Panc1 (cell line): ENCODE results near the gene FCGBP. TPM values are rescaled to one million over a fixed set of nuclear protein-coding genes. Genes with fewer than 3 reads are reported as not detected.

ENCODE experiments used
- ATAC-seq: fragments of 200-7000 bp; cut with Tn5 transposase; 2 replicates; pipeline ENCODE4 v1.9.1; 2020; ENCODE audit warnings: mild to moderate bottlenecking, moderate library complexity
- BruUV-seq: library from RNA; stranded (reverse); fragments of 400-500 nt; replicated peaks from 2 replicates; lab custom pipeline; 2021; lab: Mats Ljungman, UMichigan
- CTCF ChIA-PET: fragments of 300-600 bp; sonication (Branson Sonifier 250); formaldehyde crosslinking; loops from one replicate; lab custom pipeline; 2022; ENCODE audit warnings: antibody characterized with exemption; lab: Charles Lee
- POLR2A ChIA-PET: fragments of 300-600 bp; sonication (Branson Sonifier 250); formaldehyde crosslinking; loops from one replicate; lab custom pipeline; 2022; ENCODE audit warnings: antibody characterized with exemption; lab: Charles Lee
- DNase-seq: peaks from one replicate; pipeline ENCODE4 v3.0.0-alpha.2; 2010; ENCODE audit warnings: low read depth, low spot score
- H3K27ac ChIP-seq: 2 replicates; pipeline ENCODE4 v1.5.1; 2011; ENCODE audit warnings: mild to moderate bottlenecking, low read length, inconsistent platforms
- H3K27me3 ChIP-seq: fragments of 200-500 bp; sonication (Bioruptor generic); 2 replicates; pipeline ENCODE4 v1.6.0; 2014; ENCODE audit warnings: low read length, inconsistent platforms; ENCODE audit not compliant: control insufficient read depth, insufficient read depth
- H3K36me3 ChIP-seq: fragments of 200-500 bp; sonication (Bioruptor generic); 2 replicates; pipeline ENCODE4 v1.5.1; 2014; ENCODE audit warnings: inconsistent platforms, mild to moderate bottlenecking, low read length, moderate library complexity; ENCODE audit not compliant: control insufficient read depth, insufficient read depth
- H3K4me1 ChIP-seq: 2 replicates; pipeline ENCODE4 v1.5.1; 2011; ENCODE audit warnings: inconsistent platforms, mild to moderate bottlenecking, low read length, moderate library complexity; ENCODE audit not compliant: control insufficient read depth, insufficient read depth
- H3K4me3 ChIP-seq, 2 experiments: 2 replicates each; pipeline ENCODE4 v1.5.1; 2011 to 2012; ENCODE audit warnings: low read depth in 2 of 2, low read length in 2 of 2, mild to moderate bottlenecking in 2 of 2, inconsistent platforms in 1 of 2, moderate library complexity in 1 of 2
- H3K9me3 ChIP-seq: fragments of 200-500 bp; sonication (Bioruptor generic); 2 replicates; pipeline ENCODE4 v1.5.1; 2014; ENCODE audit warnings: low read depth, mild to moderate bottlenecking, inconsistent platforms, low read length, moderate library complexity; ENCODE audit not compliant: control insufficient read depth, insufficient read depth
- CTCF ChIP-seq: fragments of 450-650 bp; IDR thresholded peaks from 2 replicates; pipeline ENCODE4 v1.5.1; 2017; ENCODE audit warnings: mild to moderate bottlenecking
- POLR2AphosphoS5 ChIP-seq: IDR thresholded peaks from 2 replicates; pipeline ENCODE4 v1.6.1; 2012; ENCODE audit warnings: mild to moderate bottlenecking, low read depth, low read length, moderate library complexity
- REST ChIP-seq, 2 experiments: IDR thresholded peaks; 2 replicates each; pipeline ENCODE4 v1.6.1; 2011 to 2012; ENCODE audit warnings: low read depth in 2 of 2, control low read depth in 1 of 2, low read length in 1 of 2, mild to moderate bottlenecking in 1 of 2, moderate library complexity in 1 of 2; ENCODE audit not compliant: insufficient read depth in 1 of 2
- SIN3A ChIP-seq: IDR thresholded peaks from 2 replicates; pipeline ENCODE4 v1.6.1; 2012; ENCODE audit warnings: low read depth, mild to moderate bottlenecking, low read length, moderate library complexity, borderline replicate concordance; ENCODE audit not compliant: insufficient read depth
- TCF7L2 ChIP-seq: IDR thresholded peaks from 2 replicates; pipeline ENCODE4 v1.6.1; 2011; ENCODE audit warnings: mild to moderate bottlenecking, low read depth, low read length, inconsistent platforms
- in situ Hi-C: cut with HindIII; loops from 2 replicates; pipeline ENCODE4 v1.10.0; 2016; ENCODE audit warnings: low sequenced_read_pairs, low pct_unique_long_range_greater_than_20kb
- intact Hi-C: fragments of 100-400 bp; cut with micrococcal nuclease; formaldehyde crosslinking; loops from one replicate; pipeline ENCODE4 v1.10.0; 2022; ENCODE audit not compliant: unreplicated experiment
- total RNA-seq: library from RNA; stranded (reverse); gene quantifications from one replicate; pipeline ENCODE4 v1.2.1, GENCODE V29; 2021; ENCODE audit not compliant: unreplicated experiment

The FCGBP gene
- total RNA-seq, 1 experiment from 2014 or later, result 6.4 TPM

- no peak overlapping the region for H3K4me3 ChIP-seq
- H3K27me3 ChIP-seq, result no peaks in the 10 kb centered on the region
- in situ Hi-C loops, result no loop called here
- CTCF ChIA-PET, result interaction anchor here (0.7 to 2.0 kb wide), 7 partner anchors 43 to 835 kb away, joined by 3 to 12 read pairs (median 5); no protein-coding TSS in a partner anchor
- H3K9me3 ChIP-seq, result no peaks in the 10 kb centered on the region
- H3K27ac ChIP-seq, result no peak overlapping the region
- DNase-seq (no peak), ATAC-seq (no peak)
- intact Hi-C loops, result no loop called here
- H3K4me1 ChIP-seq, result peaks cover 8% of the 10 kb centered on the region
- TF ChIP-seq SIN3A, result no peak
- TF ChIP-seq REST (IDR thresholded peaks at IDR 0.05; ENCODE audit: insufficient read depth in 1 of 2, low read depth in 2 of 2, low read length in 1 of 2), result no peak
- no peak for TF ChIP-seq POLR2AphosphoS5
- no peak for TF ChIP-seq CTCF
- no peak for TF ChIP-seq TCF7L2
- POLR2A ChIA-PET, result interaction anchor here (0.6 to 0.9 kb wide), 8 partner anchors 9 to 197 kb away, joined by 3 to 12 read pairs (median 6); partner anchors contain the start of gene DYRK1B
- no peaks in the 10 kb centered on the region for H3K36me3 ChIP-seq
- no TSS peak for BruUV-seq
Measured at GRCh38 chr19:39966617-39967016, 32.2 kb upstream of the FCGBP start.

- CTCF ChIA-PET, result interaction anchor here (0.6 kb wide), 1 partner anchor 139 kb away, joined by 5 read pairs; no protein-coding TSS in a partner anchor
- in situ Hi-C loops, result no loop called here
Measured at GRCh38 chr19:39963898-39964297, 29.5 kb upstream of the FCGBP start.

More at GRCh38 chr19:39963898-39964297, 29.5 kb upstream of the FCGBP start:
- no peaks in the 10 kb centered on the region for H3K36me3 ChIP-seq
- TF ChIP-seq TCF7L2, result no peak
- TF ChIP-seq CTCF, result no peak
- TF ChIP-seq SIN3A, result no peak
- no peak for TF ChIP-seq POLR2AphosphoS5
- no peak for TF ChIP-seq REST (IDR thresholded peaks at IDR 0.05; ENCODE audit: insufficient read depth in 1 of 2, low read depth in 2 of 2, low read length in 1 of 2)
- no peaks in the 10 kb centered on the region for H3K27me3 ChIP-seq
- no peak overlapping the region for H3K27ac ChIP-seq
- DNase-seq, result no peak
- no peaks in the 10 kb centered on the region for H3K9me3 ChIP-seq
- no peaks in the 10 kb centered on the region for H3K4me1 ChIP-seq
- POLR2A ChIA-PET, result interaction anchor here (0.7 kb wide), 1 partner anchor 531 kb away, joined by 3 read pairs; no protein-coding TSS in a partner anchor
- intact Hi-C loops, result no loop called here
- no peak overlapping the region for H3K4me3 ChIP-seq
- no peak for ATAC-seq
- BruUV-seq, result no TSS peak
